Hematopoietic multipotent progenitor cell treated with erythropoietin and hydrocortisone succinate and interleukin-3 and kit ligand, for 8 days (in vitro differentiated cells): Measurements from ENCODE around the gene TRAF3IP1.
"Not testable (repeated sequence)": the region's sequence is repeated elsewhere in the genome, so short reads cannot be mapped to it uniquely, and the experiment has no call there.

Source experiments
- DNase-seq: peaks from one replicate; pipeline ENCODE4 v3.0.0-alpha.2; 2015

Gene TRAF3IP1

GRCh38 chr2:238382381-238382781, 62.1 kb downstream of the TRAF3IP1 start:
- no peak for DNase-seq

- DNase-seq = no peak
Measured at GRCh38 chr2:238383135-238383534, 62.8 kb downstream of the TRAF3IP1 start.

GRCh38 chr2:238383743-238384380, 63.5 kb downstream of the TRAF3IP1 start:
- DNase-seq = no peak

- DNase-seq = peak; percentile 81
Measured at GRCh38 chr2:238387332-238387731, 67.0 kb downstream of the TRAF3IP1 start.

GRCh38 chr2:238388794-238389193, 68.5 kb downstream of the TRAF3IP1 start:
- DNase-seq = no peak

- DNase-seq = no peak
Measured at GRCh38 chr2:238389988-238390589, 69.8 kb downstream of the TRAF3IP1 start.

- DNase-seq = no peak
Measured at GRCh38 chr2:238391042-238391689, 70.8 kb downstream of the TRAF3IP1 start.

- DNase-seq = no peak
Measured at GRCh38 chr2:238396663-238397062, 76.3 kb downstream of the TRAF3IP1 start.

- DNase-seq = no peak
Measured at GRCh38 chr2:238397356-238397755, 77.0 kb downstream of the TRAF3IP1 start.

GRCh38 chr2:238398577-238398976, 78.3 kb downstream of the TRAF3IP1 start:
- DNase-seq = no peak

- DNase-seq = no peak
Measured at GRCh38 chr2:238399094-238399493, 78.8 kb downstream of the TRAF3IP1 start.

- no peak for DNase-seq
Measured at GRCh38 chr2:238401551-238401950, 81.2 kb downstream of the TRAF3IP1 start.

GRCh38 chr2:238403632-238404405, 83.5 kb downstream of the TRAF3IP1 start:
- no peak for DNase-seq

- DNase-seq = no peak
Measured at GRCh38 chr2:238404406-238405216, 84.3 kb downstream of the TRAF3IP1 start.

GRCh38 chr2:238405217-238405555, 84.9 kb downstream of the TRAF3IP1 start:
- not testable (repeated sequence) for DNase-seq

- no peak for DNase-seq
Measured at GRCh38 chr2:238406221-238406997, 86.1 kb downstream of the TRAF3IP1 start.

GRCh38 chr2:238406998-238407285, 86.6 kb downstream of the TRAF3IP1 start:
- DNase-seq = no peak

GRCh38 chr2:238407566-238407965, 87.2 kb downstream of the TRAF3IP1 start:
- DNase-seq = no peak

GRCh38 chr2:238408615-238409340, 88.5 kb downstream of the TRAF3IP1 start:
- no peak for DNase-seq

- no peak for DNase-seq
Measured at GRCh38 chr2:238409341-238410199, 89.3 kb downstream of the TRAF3IP1 start.
